Liver (tissue), 3 donors: Measurements from ENCODE around the gene GPD1.

Source experiments
- EGR1 ChIP-seq, 2 donors: IDR thresholded peaks; 2 replicates each; pipeline ENCODE4 v1.6.1; 2016 to 2018; ENCODE audit warnings: antibody characterized with exemption in 2 of 2, low read depth in 2 of 2
- FOXA1 ChIP-seq: IDR thresholded peaks from 2 replicates; pipeline ENCODE4 v1.6.1; 2016; ENCODE audit warnings: antibody characterized with exemption
- GABPA ChIP-seq, 2 donors: IDR thresholded peaks in 1 of 2; conservative IDR thresholded peaks in 1 of 2; 2 replicates each; pipeline ENCODE4 v1.6.1; 2016; ENCODE audit warnings: antibody characterized with exemption in 2 of 2, mild to moderate bottlenecking in 1 of 2, moderate library complexity in 1 of 2
- JUND ChIP-seq, 2 donors: IDR thresholded peaks; 2 replicates each; pipeline ENCODE4 v1.6.1; 2016; ENCODE audit warnings: antibody characterized with exemption in 2 of 2
- MAX ChIP-seq: IDR thresholded peaks from 2 replicates; pipeline ENCODE4 v1.6.1; 2016; ENCODE audit warnings: antibody characterized with exemption
- RAD21 ChIP-seq, 2 donors: IDR thresholded peaks; 2 replicates each; pipeline ENCODE4 v1.6.1; 2016; ENCODE audit warnings: antibody characterized with exemption in 2 of 2, mild to moderate bottlenecking in 2 of 2
- REST ChIP-seq: IDR thresholded peaks from 2 replicates; pipeline ENCODE4 v1.6.1; 2016; ENCODE audit warnings: antibody characterized with exemption, mild to moderate bottlenecking
- RXRA ChIP-seq, 2 donors: IDR thresholded peaks; 2 replicates each; pipeline ENCODE4 v1.6.1; 2017 to 2018; ENCODE audit warnings: antibody characterized with exemption in 2 of 2, mild to moderate bottlenecking in 1 of 2
- SP1 ChIP-seq: IDR thresholded peaks from 2 replicates; pipeline ENCODE4 v1.6.1; 2018; ENCODE audit warnings: antibody characterized with exemption, mild to moderate bottlenecking
- TAF1 ChIP-seq: conservative IDR thresholded peaks from 2 replicates; pipeline ENCODE4 v1.6.1; 2016; ENCODE audit warnings: antibody characterized with exemption, mild to moderate bottlenecking
- TF ChIP-seq, protein P1 (sequence below): fragments of 150-350 bp; IDR thresholded peaks from 2 replicates; pipeline ENCODE4 v1.5.1; 2017; ENCODE audit warnings: improper control_type of control experiment, low read depth, low read length; ENCODE audit not compliant: missing input control
- TF ChIP-seq, protein P2 (sequence below): IDR thresholded peaks from 2 replicates; pipeline ENCODE4 v1.6.1; 2016; ENCODE audit warnings: antibody characterized with exemption
- TF ChIP-seq, protein P3 (sequence below): IDR thresholded peaks from 2 replicates; pipeline ENCODE4 v1.6.1; 2016; ENCODE audit warnings: antibody characterized with exemption
- donor health status: healthy.
- donor health status: healthy.

- no peak for TF ChIP-seq MAX
- no peak for TF ChIP-seq TAF1
- TF ChIP-seq, protein P1, sequence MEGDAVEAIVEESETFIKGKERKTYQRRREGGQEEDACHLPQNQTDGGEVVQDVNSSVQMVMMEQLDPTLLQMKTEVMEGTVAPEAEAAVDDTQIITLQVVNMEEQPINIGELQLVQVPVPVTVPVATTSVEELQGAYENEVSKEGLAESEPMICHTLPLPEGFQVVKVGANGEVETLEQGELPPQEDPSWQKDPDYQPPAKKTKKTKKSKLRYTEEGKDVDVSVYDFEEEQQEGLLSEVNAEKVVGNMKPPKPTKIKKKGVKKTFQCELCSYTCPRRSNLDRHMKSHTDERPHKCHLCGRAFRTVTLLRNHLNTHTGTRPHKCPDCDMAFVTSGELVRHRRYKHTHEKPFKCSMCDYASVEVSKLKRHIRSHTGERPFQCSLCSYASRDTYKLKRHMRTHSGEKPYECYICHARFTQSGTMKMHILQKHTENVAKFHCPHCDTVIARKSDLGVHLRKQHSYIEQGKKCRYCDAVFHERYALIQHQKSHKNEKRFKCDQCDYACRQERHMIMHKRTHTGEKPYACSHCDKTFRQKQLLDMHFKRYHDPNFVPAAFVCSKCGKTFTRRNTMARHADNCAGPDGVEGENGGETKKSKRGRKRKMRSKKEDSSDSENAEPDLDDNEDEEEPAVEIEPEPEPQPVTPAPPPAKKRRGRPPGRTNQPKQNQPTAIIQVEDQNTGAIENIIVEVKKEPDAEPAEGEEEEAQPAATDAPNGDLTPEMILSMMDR: no peak
- TF ChIP-seq JUND (IDR thresholded peaks at IDR 0.05): no peak
- TF ChIP-seq REST: no peak
- TF ChIP-seq EGR1 (IDR thresholded peaks at IDR 0.05; ENCODE audit: low read depth in 2 of 2): no peak
- TF ChIP-seq SP1: no peak
- no peak for TF ChIP-seq RAD21 (IDR thresholded peaks at IDR 0.05)
- no peak for TF ChIP-seq RXRA (IDR thresholded peaks at IDR 0.05)
- TF ChIP-seq, protein P2, sequence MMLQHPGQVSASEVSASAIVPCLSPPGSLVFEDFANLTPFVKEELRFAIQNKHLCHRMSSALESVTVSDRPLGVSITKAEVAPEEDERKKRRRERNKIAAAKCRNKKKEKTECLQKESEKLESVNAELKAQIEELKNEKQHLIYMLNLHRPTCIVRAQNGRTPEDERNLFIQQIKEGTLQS: no peak
- TF ChIP-seq GABPA (IDR thresholded peaks at IDR 0.05 in 1 of 2, conservative IDR thresholded peaks at IDR 0.05 in 1 of 2): no peak
- TF ChIP-seq FOXA1: no peak
- TF ChIP-seq, protein P3, sequence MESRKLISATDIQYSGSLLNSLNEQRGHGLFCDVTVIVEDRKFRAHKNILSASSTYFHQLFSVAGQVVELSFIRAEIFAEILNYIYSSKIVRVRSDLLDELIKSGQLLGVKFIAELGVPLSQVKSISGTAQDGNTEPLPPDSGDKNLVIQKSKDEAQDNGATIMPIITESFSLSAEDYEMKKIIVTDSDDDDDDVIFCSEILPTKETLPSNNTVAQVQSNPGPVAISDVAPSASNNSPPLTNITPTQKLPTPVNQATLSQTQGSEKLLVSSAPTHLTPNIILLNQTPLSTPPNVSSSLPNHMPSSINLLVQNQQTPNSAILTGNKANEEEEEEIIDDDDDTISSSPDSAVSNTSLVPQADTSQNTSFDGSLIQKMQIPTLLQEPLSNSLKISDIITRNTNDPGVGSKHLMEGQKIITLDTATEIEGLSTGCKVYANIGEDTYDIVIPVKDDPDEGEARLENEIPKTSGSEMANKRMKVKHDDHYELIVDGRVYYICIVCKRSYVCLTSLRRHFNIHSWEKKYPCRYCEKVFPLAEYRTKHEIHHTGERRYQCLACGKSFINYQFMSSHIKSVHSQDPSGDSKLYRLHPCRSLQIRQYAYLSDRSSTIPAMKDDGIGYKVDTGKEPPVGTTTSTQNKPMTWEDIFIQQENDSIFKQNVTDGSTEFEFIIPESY: no peak
Observed at GRCh38 chr12:50087995-50088394, 15.8 kb upstream of the GPD1 start.
